ENCODE data around the gene EFNA3. TPM values are rescaled to one million over a fixed set of nuclear protein-coding genes. Genes with fewer than 3 reads are reported as not detected.

The EFNA3 gene
- total RNA-seq, 1 experiment from 2014 or later: 5.1 TPM

Other genes starting within 250 kb of the EFNA3 start
- gene KCNN3, start 208.6 kb upstream of the EFNA3 start, total RNA-seq (2014; rRNA removed; shearing (Covaris generic)): under 0.01 and 0.64 TPM in 2 replicates
- gene PMVK, start 142.1 kb upstream of the EFNA3 start, total RNA-seq (2014; rRNA removed; shearing (Covaris generic)): 66.5 and 70.3 TPM in 2 replicates
- gene PBXIP1, start 122.7 kb upstream of the EFNA3 start, total RNA-seq (2014; rRNA removed; shearing (Covaris generic)): 25.9 and 36.5 TPM in 2 replicates
- gene PYGO2, start 117.1 kb upstream of the EFNA3 start, total RNA-seq (2014; rRNA removed; shearing (Covaris generic)): 16.9 and 24.2 TPM in 2 replicates
- gene SHC1, start 108.1 kb upstream of the EFNA3 start, total RNA-seq (2014; rRNA removed; shearing (Covaris generic)): 204 and 265 TPM in 2 replicates
- 187 and 192 TPM in 2 replicates for gene CKS1B, start 104.2 kb upstream of the EFNA3 start, total RNA-seq (2014; rRNA removed; shearing (Covaris generic))
- gene FLAD1, start 95.5 kb upstream of the EFNA3 start, total RNA-seq (2014; rRNA removed; shearing (Covaris generic)): 39.9 and 49.4 TPM in 2 replicates
- gene LENEP, start 85.3 kb upstream of the EFNA3 start, total RNA-seq (2014; rRNA removed; shearing (Covaris generic)): 0.74 TPM in 1 of 2 replicates, not detected in the other
- gene ZBTB7B, start 76.0 kb upstream of the EFNA3 start, total RNA-seq (2014; rRNA removed; shearing (Covaris generic)): 30.6 and 33.0 TPM in 2 replicates
- gene DCST2, start 45.1 kb upstream of the EFNA3 start, total RNA-seq (2014; rRNA removed; shearing (Covaris generic)): 0.31 TPM in 1 of 2 replicates, not detected in the other
- not detected in 2 replicates for gene DCST1, start 45.0 kb upstream of the EFNA3 start, total RNA-seq (2014; rRNA removed; shearing (Covaris generic))
- 82.2 and 92.9 TPM in 2 replicates for gene ADAM15, start 27.5 kb upstream of the EFNA3 start, total RNA-seq (2014; rRNA removed; shearing (Covaris generic))
- 14.0 and 26.2 TPM in 2 replicates for gene EFNA4, start 15.1 kb upstream of the EFNA3 start, total RNA-seq (2014; rRNA removed; shearing (Covaris generic))
- gene EFNA1, start 49.0 kb downstream of the EFNA3 start, total RNA-seq (2014; rRNA removed; shearing (Covaris generic)): 2.8 and 5.3 TPM in 2 replicates
- 15.9 and 19.8 TPM in 2 replicates for gene SLC50A1, start 57.0 kb downstream of the EFNA3 start, total RNA-seq (2014; rRNA removed; shearing (Covaris generic))
- 83.3 and 104 TPM in 2 replicates for gene DPM3, start 61.7 kb downstream of the EFNA3 start, total RNA-seq (2014; rRNA removed; shearing (Covaris generic))
- gene KRTCAP2, start 94.5 kb downstream of the EFNA3 start, total RNA-seq (2014; rRNA removed; shearing (Covaris generic)): 177 and 223 TPM in 2 replicates
- 0.14 and 0.37 TPM in 2 replicates for gene TRIM46, start 95.0 kb downstream of the EFNA3 start, total RNA-seq (2014; rRNA removed; shearing (Covaris generic))
- 75.4 and 79.8 TPM in 2 replicates for gene THBS3, start 129.1 kb downstream of the EFNA3 start, total RNA-seq (2014; rRNA removed; shearing (Covaris generic))
- 125 and 126 TPM in 2 replicates for gene MTX1, start 129.9 kb downstream of the EFNA3 start, total RNA-seq (2014; rRNA removed; shearing (Covaris generic))
- 5.4 and 7.3 TPM in 2 replicates for gene ENTREP3, start 176.6 kb downstream of the EFNA3 start, total RNA-seq (2014; rRNA removed; shearing (Covaris generic))
- 24.3 and 49.0 TPM in 2 replicates for gene SCAMP3, start 183.5 kb downstream of the EFNA3 start, total RNA-seq (2014; rRNA removed; shearing (Covaris generic))
- 32.1 and 47.4 TPM in 2 replicates for gene CLK2, start 194.7 kb downstream of the EFNA3 start, total RNA-seq (2014; rRNA removed; shearing (Covaris generic))
- gene HCN3, start 198.6 kb downstream of the EFNA3 start, total RNA-seq (2014; rRNA removed; shearing (Covaris generic)): 1.1 and 3.3 TPM in 2 replicates
- not detected in 2 replicates for gene PKLR, start 222.6 kb downstream of the EFNA3 start, total RNA-seq (2014; rRNA removed; shearing (Covaris generic))
- gene FDPS, start 230.0 kb downstream of the EFNA3 start, total RNA-seq (2014; rRNA removed; shearing (Covaris generic)): 357 and 361 TPM in 2 replicates
- 23.9 and 35.0 TPM in 2 replicates for gene RUSC1, start 242.1 kb downstream of the EFNA3 start, total RNA-seq (2014; rRNA removed; shearing (Covaris generic))

All from G401 (cell line).